AG04449 (cell line): ENCODE measurements around the gene RAD50.
"Not testable (repeated sequence)": the region's sequence is repeated elsewhere in the genome, so short reads cannot be mapped to it uniquely, and the experiment has no call there.

ENCODE experiments used
- CTCF ChIA-PET: fragments of 350-600 bp; formaldehyde crosslinking; extraction: SDS; loops from one replicate; lab custom pipeline; 2021; ENCODE audit warnings: antibody characterized with exemption; lab: Yijun Ruan, JAX
- POLR2A ChIA-PET: fragments of 400-600, 350-600 bp; formaldehyde crosslinking; extraction: SDS; loops from one replicate; lab custom pipeline; 2020; ENCODE audit warnings: antibody characterized with exemption, inconsistent platforms; lab: Yijun Ruan, JAX
- DNase-seq: peaks from one replicate; pipeline ENCODE4 v3.0.0-alpha.2; 2010; ENCODE audit warnings: low read depth, low spot score
- H3K4me3 ChIP-seq: 2 replicates; pipeline ENCODE4 v1.5.1; 2011; ENCODE audit warnings: low read depth, mild to moderate bottlenecking, control low read depth, low read length
- CTCF ChIP-seq: IDR thresholded peaks from one replicate; pipeline ENCODE4 v1.5.1; 2011; ENCODE audit warnings: mild to moderate bottlenecking, moderate library complexity, low read length, control low read depth, inconsistent platforms; ENCODE audit not compliant: insufficient read depth; ENCODE audit errors: missing control alignments

Gene RAD50

DNA sequence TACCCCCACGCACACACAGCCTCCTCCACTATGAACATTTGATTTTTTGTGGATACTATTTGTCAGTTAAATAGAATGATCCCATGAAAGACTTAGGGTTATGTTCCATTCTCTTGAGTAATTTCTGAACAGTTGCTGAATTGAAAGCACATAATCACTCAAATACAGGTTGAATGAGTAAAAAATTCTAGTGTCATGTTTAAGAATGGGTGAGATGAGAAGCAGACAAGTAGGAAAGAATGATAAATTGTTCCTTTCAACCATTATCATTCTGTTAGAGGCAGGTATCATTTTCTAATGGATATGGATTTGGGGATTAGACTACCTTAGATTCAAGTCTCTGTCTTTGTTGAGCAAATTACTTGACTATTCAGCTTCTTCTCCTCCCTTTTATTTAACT, 19.3 kb downstream of the RAD50 start:
- CTCF ChIA-PET, result interaction anchor here (0.9 to 1.8 kb wide), 2 partner anchors 78 to 189 kb away, joined by 3 to 5 read pairs; no protein-coding TSS in a partner anchor
- no peak for TF ChIP-seq CTCF
- POLR2A ChIA-PET, result no interaction called here
- H3K4me3 ChIP-seq, result no peak overlapping the region
- no peak for DNase-seq

DNA sequence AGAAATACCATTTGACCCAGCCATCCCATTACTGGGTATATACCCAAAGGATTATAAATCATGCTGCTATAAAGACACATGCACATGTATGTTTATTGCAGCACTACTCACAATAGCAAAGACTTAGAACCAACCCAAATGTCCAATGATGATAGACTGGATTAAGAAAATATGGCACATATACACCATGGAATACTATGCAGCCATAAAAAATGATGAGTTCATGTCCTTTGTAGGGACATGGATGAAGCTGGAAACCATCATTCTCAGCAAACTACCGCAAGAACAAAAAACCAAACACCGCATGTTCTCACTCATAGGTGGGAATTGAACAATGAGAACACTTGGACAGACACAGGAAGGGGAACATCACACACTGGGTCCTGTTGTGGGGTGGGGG, 27.8 kb downstream of the RAD50 start:
- CTCF ChIA-PET, DNase-seq, POLR2A ChIA-PET, H3K4me3 ChIP-seq: not testable (repeated sequence)

GRCh38 chr5:132586063-132586462, 29.3 kb downstream of the RAD50 start:
- TF ChIP-seq CTCF, result no peak
- POLR2A ChIA-PET, result no interaction called here
- no peak for DNase-seq
- CTCF ChIA-PET, result interaction anchor here (1.0 to 1.5 kb wide), 4 partner anchors 10 to 200 kb away, joined by 3 to 4 read pairs (median 3); no protein-coding TSS in a partner anchor
- H3K4me3 ChIP-seq, result no peak overlapping the region

GRCh38 chr5:132589467-132589866, 32.7 kb downstream of the RAD50 start:
- TF ChIP-seq CTCF, result no peak
- DNase-seq, result no peak
- ChIA-PET CTCF (interaction anchor here (0.6 kb wide), 1 partner anchor 204 kb away, joined by 3 read pairs; no protein-coding TSS in a partner anchor), POLR2A (no interaction called here)
- H3K4me3 ChIP-seq, result no peak overlapping the region

DNA sequence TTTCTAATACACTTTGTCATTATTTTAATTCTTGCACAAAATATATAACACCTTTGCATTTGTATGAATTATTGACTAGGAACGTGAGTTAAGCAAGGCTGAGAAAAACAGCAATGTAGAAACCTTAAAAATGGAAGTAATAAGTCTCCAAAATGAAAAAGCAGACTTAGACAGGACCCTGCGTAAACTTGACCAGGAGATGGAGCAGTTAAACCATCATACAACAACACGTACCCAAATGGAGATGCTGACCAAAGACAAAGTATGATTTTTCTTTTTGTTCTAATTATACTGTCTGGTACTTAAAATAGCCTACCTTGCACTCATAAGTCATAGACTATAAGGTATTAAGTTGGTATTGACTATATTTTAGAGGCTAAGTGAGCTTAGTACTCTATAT, 34.4 kb downstream of the RAD50 start:
- DNase-seq, result no peak
- TF ChIP-seq CTCF, result no peak
- no peak overlapping the region for H3K4me3 ChIP-seq
- CTCF ChIA-PET, result interaction anchor here (0.8 to 2.0 kb wide), 5 partner anchors 124 to 266 kb away, joined by 3 to 15 read pairs (median 3); no protein-coding TSS in a partner anchor
- POLR2A ChIA-PET, result no interaction called here

- no peak for TF ChIP-seq CTCF
- CTCF ChIA-PET, result interaction anchor here (1.0 to 2.0 kb wide), 2 partner anchors 64 to 227 kb away, joined by 3 to 15 read pairs; no protein-coding TSS in a partner anchor
- POLR2A ChIA-PET, result no interaction called here
- no peak for DNase-seq
- no peak overlapping the region for H3K4me3 ChIP-seq
These were observed 35.7 kb downstream of the RAD50 start for GRCh38 chr5:132592521-132592920.

DNA sequence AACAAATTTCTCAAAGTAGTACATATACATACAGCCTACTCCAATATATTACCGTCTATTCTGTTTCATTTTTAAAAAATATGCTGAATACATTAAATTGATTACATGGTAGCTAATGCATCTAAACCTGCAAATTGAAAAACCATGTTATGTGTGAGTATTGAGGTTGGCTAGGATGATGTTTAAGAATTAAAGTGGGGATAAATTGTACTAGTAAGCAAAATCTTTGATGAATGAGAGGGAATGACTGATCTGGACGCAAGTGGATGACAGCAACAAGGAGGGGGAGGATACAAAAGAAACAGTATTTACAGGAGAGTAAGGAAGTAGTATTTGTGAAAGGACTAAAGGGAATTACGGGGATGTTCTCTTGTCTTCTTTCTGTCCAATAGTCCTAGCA, 37.4 kb downstream of the RAD50 start:
- DNase-seq, result no peak
- POLR2A ChIA-PET, result no interaction called here
- CTCF ChIA-PET, result interaction anchor here (0.8 kb wide), 1 partner anchor 67 kb away, joined by 3 read pairs; no protein-coding TSS in a partner anchor
- no peak for TF ChIP-seq CTCF
- H3K4me3 ChIP-seq, result no peak overlapping the region
